AG10803 (cell line): ENCODE results near the gene DAPK1.
"Not testable (repeated sequence)": the region's sequence is repeated elsewhere in the genome, so short reads cannot be mapped to it uniquely, and the experiment has no call there.

ENCODE experiments used
- DNase-seq: peaks from one replicate; pipeline ENCODE4 v3.0.0; 2010; ENCODE audit warnings: low read depth
- H3K4me3 ChIP-seq: 2 replicates; pipeline ENCODE4 v1.5.1; 2011; ENCODE audit warnings: mild to moderate bottlenecking, low read length, control low read depth
- CTCF ChIP-seq: conservative IDR thresholded peaks from 2 replicates; pipeline ENCODE4 v1.5.1; 2011; ENCODE audit warnings: mild to moderate bottlenecking, low read length, control low read depth, inconsistent platforms

The DAPK1 gene

GRCh38 chr9:87543251-87543650, 45.6 kb downstream of the DAPK1 start:
- no peak for DNase-seq
- no peak overlapping the region for H3K4me3 ChIP-seq
- no peak for TF ChIP-seq CTCF

GRCh38 chr9:87545858-87546257, 48.2 kb downstream of the DAPK1 start:
- no peak overlapping the region for H3K4me3 ChIP-seq
- no peak for TF ChIP-seq CTCF
- DNase-seq = no peak

GRCh38 chr9:87546704-87547103, 49.0 kb downstream of the DAPK1 start:
- no peak for TF ChIP-seq CTCF
- no peak overlapping the region for H3K4me3 ChIP-seq
- no peak for DNase-seq

GRCh38 chr9:87547671-87548081, 50.0 kb downstream of the DAPK1 start:
- TF ChIP-seq CTCF = no peak
- no peak overlapping the region for H3K4me3 ChIP-seq
- no peak for DNase-seq

GRCh38 chr9:87548159-87548558, 50.5 kb downstream of the DAPK1 start:
- no peak for DNase-seq
- no peak overlapping the region for H3K4me3 ChIP-seq
- no peak for TF ChIP-seq CTCF

GRCh38 chr9:87549088-87549487, 51.4 kb downstream of the DAPK1 start:
- not testable (repeated sequence) for DNase-seq, H3K4me3 ChIP-seq

- no peak overlapping the region for H3K4me3 ChIP-seq
- TF ChIP-seq CTCF = no peak
- no peak for DNase-seq
These were observed 52.1 kb downstream of the DAPK1 start for GRCh38 chr9:87549791-87550190.

GRCh38 chr9:87550253-87550954, 52.7 kb downstream of the DAPK1 start:
- no peak for TF ChIP-seq CTCF
- H3K4me3 ChIP-seq = no peak overlapping the region
- no peak for DNase-seq
